NCI-H82 treated with DMSO at 0.1 percent for 48 hours (cell line): ENCODE measurements around the gene LARP1B.
"Not testable (repeated sequence)": the region's sequence is repeated elsewhere in the genome, so short reads cannot be mapped to it uniquely, and the experiment has no call there.

ENCODE experiments used
- DNase-seq: peaks from one replicate; lab custom pipeline; 2025; ENCODE audit not compliant: unreplicated experiment; lab: John Stamatoyannopoulos, UW

LARP1B gene

DNA sequence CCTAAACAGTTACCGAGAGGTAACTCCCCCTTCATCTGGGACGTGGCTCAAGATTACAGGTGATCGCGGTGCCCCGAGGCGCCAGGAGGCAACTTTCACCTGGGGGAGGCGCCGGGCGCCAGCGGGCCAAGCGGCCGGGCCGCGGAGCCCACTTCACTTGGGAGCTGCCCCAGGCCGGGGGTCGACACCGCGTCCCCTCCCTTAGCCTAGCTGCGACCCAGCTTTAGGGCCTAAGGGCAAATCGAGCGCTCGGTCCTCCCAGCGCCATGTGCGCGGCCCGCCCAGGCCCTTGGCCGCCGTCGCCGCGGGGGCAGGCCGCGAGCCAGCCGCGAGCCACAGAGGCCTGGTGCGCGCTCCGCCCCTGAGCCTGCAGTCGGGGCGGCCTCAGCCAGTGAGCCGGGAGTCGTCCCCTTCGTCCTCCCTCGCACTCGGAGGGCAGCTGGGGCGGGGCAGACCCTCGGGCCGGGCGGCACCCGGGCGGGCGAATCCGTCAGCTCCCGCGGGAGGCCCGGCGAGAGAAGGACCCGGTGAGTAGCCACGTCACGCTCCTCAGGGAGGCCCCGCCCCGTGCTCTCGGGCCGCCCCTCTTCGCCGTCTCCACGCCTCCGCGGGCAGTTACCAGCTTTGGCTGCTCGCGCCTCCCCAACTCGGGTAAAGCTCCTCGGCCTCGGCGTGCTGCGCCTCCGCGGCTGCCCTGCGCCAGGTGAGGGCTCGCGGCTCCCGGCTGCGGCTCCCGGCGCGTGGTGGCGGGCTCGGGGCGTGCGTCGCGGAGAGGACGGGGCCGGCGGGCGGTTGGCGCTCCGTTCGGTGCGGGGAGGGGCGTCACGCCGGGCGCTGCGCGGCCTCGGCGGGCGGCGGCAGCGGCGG lies at the start of gene LARP1B:
TSS of gene LARP1B (plus strand) at position 614 of the 867 bp plus-strand sequence. CDS start 13,640 bp downstream, outside the sequence.
- DNase-seq: peak; percentile 78

GRCh38 chr4:128025319-128025718 lies 35.8 kb upstream of the LARP1B start:
- DNase-seq: no peak

DNA sequence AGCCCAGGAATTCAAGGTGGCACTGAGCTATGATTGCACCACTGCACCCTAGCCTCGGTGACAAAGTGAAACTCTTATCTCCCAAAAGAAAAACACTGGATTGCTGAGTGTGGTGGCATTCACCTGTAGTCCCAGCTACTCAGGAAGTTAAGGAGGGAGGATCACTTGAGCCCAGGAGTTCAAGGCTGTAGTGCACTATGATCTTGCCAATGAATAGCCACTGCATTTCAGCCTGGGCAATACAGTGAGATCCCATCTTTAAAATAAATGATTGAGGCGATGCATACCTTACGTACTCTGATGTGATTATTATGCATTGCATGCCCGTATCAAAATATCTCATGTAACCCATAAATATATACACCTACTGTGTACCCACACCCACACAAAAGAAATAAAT lies 31.2 kb upstream of the LARP1B start:
- DNase-seq: no peak

- no peak for DNase-seq
Measured at GRCh38 chr4:128031756-128032384, 29.2 kb upstream of the LARP1B start.

DNA sequence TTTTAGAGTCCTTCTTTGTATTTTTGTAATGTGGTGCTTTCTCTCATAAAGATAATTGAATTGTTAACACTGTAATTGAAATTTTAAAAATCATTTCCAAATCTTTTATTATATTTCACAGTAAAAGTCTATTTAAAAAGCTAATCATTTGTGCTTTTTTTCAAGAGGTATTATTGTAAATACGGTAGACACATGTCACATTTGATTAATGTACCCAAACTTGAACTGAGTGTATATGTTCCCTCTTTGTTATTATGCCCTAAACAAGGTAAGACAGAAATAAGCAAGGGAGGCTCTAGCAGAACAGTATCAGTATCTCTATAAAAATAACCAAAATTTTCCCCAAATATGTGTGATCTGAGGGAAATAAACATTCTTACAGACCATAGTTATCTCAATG lies 21.5 kb upstream of the LARP1B start:
- no peak for DNase-seq

- not testable (repeated sequence) for DNase-seq
Measured at GRCh38 chr4:128047019-128047418, 14.1 kb upstream of the LARP1B start.

DNA sequence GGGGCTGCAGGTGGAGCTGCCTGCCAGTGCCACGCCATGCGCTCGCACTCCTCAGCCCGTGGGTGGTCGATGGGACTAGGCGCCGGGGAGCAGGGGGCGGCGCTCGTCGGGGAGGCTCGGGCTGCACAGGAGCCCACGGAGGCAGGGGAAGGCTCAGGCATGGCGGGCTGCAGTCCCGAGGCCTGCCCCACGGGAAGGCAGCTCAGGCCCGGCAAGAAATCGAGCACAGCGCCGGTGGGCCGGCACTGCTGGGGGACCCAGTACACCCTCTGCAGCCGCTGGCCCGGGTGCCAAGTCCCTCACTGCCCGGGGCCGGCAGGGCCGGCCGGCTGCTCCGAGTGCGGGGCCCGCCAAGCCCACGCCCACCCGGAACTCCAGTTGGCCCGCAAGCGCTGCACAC lies 13.6 kb upstream of the LARP1B start:
- not testable (repeated sequence) for DNase-seq

GRCh38 chr4:128051229-128051628 lies 9.9 kb upstream of the LARP1B start:
- not testable (repeated sequence) for DNase-seq

- DNase-seq: not testable (repeated sequence)
Measured at GRCh38 chr4:128054907-128055306, 6.2 kb upstream of the LARP1B start.

DNA sequence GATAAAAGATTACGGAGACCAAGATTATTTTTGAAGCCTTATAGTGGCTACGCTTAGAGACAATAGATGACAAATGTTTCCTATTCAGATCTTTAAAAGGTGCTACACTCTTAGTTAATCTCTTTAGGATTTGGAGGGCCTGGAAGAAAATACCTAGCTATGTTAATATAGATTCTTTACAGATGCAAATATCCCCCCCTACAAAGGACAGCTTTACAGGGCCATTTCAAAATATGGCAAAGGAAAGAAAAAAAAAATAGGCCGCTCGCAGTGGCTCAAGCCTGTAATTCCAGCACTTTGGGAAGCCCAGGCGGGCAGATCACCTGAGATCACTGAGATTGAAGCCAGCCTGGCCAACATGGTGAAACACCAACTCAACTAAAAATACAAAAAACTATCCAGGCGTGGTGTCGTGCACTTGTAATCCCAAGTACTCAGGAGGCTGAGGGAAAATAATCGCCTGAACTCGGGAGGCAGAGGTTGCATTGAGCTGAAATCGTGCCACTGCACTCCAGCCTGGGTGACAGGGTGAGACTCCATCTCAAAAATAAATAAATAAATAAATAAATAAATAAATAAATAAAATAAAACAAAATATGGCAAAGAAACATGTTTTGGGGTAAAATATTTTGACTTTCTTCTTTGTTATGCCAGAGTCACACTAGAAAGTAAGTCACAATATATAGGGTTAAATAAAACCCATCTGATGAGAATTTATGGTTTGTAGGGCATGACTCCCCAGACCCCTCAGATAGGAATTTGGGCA lies 5.5 kb upstream of the LARP1B start:
- not testable (repeated sequence) for DNase-seq

- no peak for DNase-seq
Measured at GRCh38 chr4:128056396-128056795, 4.7 kb upstream of the LARP1B start.

DNA sequence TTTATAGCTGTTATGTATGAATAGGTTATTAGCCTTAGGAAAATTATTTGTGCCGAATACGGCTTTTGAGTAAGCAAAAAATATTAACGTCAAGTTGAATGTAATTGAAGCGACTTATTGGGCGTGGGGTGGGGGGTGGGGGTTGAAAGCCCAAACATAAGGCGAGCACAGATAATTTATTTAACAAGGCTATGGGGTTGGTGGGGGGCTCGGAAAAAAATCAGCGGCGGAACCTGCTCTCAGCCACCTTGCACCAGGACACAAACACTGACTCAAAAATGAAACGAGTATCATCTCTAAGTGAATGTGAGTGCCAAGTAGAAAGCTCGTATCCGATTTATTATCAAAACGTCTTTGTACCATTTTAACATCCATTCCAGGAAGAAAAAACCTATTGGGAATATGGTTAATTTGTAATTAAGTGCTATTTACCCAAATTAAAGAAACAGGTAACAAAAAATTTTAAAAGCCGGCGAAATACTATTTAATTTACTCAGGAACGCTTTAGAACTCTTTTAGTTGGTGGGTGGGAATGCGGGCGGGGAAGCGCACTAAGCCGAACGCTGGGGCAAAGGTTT lies 902 bp upstream of the LARP1B start:
- DNase-seq: no peak

GRCh38 chr4:128061566-128062536 lies 739 bp downstream of the LARP1B start:
- DNase-seq: peak; percentile 8

GRCh38 chr4:128066453-128066820 lies 5.3 kb downstream of the LARP1B start:
- DNase-seq: not testable (repeated sequence)

GRCh38 chr4:128068918-128069317 lies 7.8 kb downstream of the LARP1B start:
- no peak for DNase-seq

DNA sequence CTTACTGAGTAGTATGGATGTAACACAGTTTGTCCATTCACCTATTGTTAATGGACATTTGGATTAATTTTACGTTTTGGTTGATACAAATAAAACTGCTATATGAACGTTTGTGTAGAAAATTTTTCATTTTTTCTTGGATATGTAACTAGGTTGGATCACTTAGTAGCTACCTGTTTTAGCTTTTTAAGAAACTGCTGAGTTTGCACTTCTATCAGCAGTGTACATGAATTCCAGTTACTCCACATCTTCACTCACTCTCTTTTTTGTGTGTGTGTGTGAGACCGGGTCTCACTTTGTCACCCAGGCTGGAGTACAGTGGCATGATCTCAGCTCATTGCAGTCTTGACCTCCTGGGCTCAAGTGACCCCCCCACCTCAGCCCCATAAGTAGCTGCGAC lies 15.4 kb downstream of the LARP1B start:
- DNase-seq: no peak

DNA sequence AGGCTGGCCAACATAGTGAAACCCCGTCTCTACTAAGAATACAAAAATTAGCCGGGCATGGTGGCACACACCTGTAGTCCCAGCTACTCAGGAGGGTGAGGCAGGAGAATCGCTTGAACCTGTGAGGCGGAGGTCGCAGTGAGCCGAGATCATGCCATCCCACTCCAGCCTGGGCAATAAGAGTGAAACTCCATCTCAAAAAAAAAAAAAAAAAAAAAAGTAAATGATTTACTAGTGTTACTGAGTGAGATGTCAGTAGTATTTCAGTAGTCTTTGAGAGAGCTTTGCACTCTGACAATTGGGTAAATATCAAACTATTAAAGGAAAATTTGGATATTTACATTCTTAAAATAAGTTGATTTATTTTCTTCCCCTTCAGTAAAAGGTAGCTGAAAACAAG lies 34.2 kb downstream of the LARP1B start:
- not testable (repeated sequence) for DNase-seq

GRCh38 chr4:128107766-128108165 lies 46.7 kb downstream of the LARP1B start:
- DNase-seq: no peak

DNA sequence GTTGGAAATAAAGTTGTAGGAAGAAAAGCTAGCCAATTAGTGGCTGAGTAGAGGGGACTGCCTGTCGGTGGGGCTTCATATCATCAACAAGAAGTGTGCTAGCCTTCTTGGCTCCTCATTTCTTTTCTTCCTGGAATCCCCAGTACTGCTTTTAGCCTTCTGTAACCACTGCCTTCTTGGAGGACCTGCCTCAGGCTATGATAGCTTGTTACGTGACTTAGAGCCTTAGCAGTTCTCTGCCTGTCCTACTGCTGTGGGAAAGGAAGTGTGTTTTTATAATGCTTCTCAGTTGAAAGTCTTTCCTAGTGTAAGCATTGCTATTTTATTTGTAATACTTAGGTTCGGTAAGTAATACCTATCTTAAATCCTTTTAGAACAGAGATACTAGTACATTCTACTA lies 61.9 kb downstream of the LARP1B start:
- DNase-seq: no peak

GRCh38 chr4:128130621-128131020 lies 69.5 kb downstream of the LARP1B start:
- DNase-seq: no peak
